IMR-90 (cell line): Measurements from ENCODE around the gene C14orf180. TPM values are rescaled to one million over a fixed set of nuclear protein-coding genes. Genes with fewer than 3 reads are reported as not detected.

Experiments used
- ATAC-seq: fragments of 200-7000 bp; cut with Tn5 transposase; 2 replicates; pipeline ENCODE4 v1.9.1; 2020; ENCODE audit warnings: low read depth, mild to moderate bottlenecking, moderate library complexity
- BruUV-seq: library from RNA; stranded (reverse); fragments of 400-500 nt; replicated peaks from 2 replicates; lab custom pipeline; 2021; lab: Mats Ljungman, UMichigan
- CTCF ChIA-PET: fragments of 300-600 bp; formaldehyde crosslinking; extraction: SDS; loops from one replicate; lab custom pipeline; 2021; ENCODE audit warnings: antibody characterized with exemption; lab: Yijun Ruan, JAX
- POLR2A ChIA-PET: fragments of 300-600 bp; sonication (Branson Sonifier 250); formaldehyde crosslinking; loops from one replicate; lab custom pipeline; 2022; ENCODE audit warnings: antibody characterized with exemption; ENCODE audit not compliant: unreplicated experiment; lab: Charles Lee
- DNase-seq: peaks from one replicate; pipeline ENCODE4 v3.0.0; 2013
- H2AFZ ChIP-seq: replicated peaks from 2 replicates; pipeline ENCODE3; 2013; ENCODE audit warnings: low read length, mild to moderate bottlenecking; ENCODE audit not compliant: poor library complexity
- H2AK5ac ChIP-seq: 2 replicates; pipeline ENCODE4 v1.6.1; 2013; ENCODE audit warnings: low read depth, low read length, inconsistent platforms
- H2AK9ac ChIP-seq: replicated peaks from 2 replicates; pipeline ENCODE3; 2013; ENCODE audit warnings: mild to moderate bottlenecking, low read depth, low read length, moderate library complexity; ENCODE audit not compliant: poor library complexity
- H2BK120ac ChIP-seq: 2 replicates; pipeline ENCODE4 v1.6.1; 2013; ENCODE audit warnings: low read depth, low read length, inconsistent platforms
- H2BK15ac ChIP-seq: 3 replicates; pipeline ENCODE4 v1.6.1; 2013; ENCODE audit warnings: low read depth, low read length, inconsistent platforms
- H2BK20ac ChIP-seq: 2 replicates; pipeline ENCODE4 v1.6.1; 2013; ENCODE audit warnings: low read depth, mild to moderate bottlenecking, inconsistent platforms, low read length, moderate library complexity
- H2BK5ac ChIP-seq: 2 replicates; pipeline ENCODE4 v1.6.1; 2013; ENCODE audit warnings: mild to moderate bottlenecking, low read depth, low read length, inconsistent platforms; ENCODE audit not compliant: poor library complexity, severe bottlenecking
- H3K14ac ChIP-seq: replicated peaks from 2 replicates; pipeline ENCODE4 v1.6.1; 2013; ENCODE audit warnings: low read depth, low read length, inconsistent platforms
- H3K18ac ChIP-seq: 2 replicates; pipeline ENCODE4 v1.6.1; 2013; ENCODE audit warnings: low read depth, low read length, control low read depth
- H3K23ac ChIP-seq: 2 replicates; pipeline ENCODE4 v1.6.1; 2013; ENCODE audit warnings: low read depth, low read length, inconsistent platforms
- H3K27ac ChIP-seq: 2 replicates; pipeline ENCODE4 v1.5.1; 2013; ENCODE audit warnings: mild to moderate bottlenecking, control low read depth, low read length; ENCODE audit not compliant: insufficient read depth
- H3K27me3 ChIP-seq: 2 replicates; pipeline ENCODE4 v1.6.1; 2013; ENCODE audit warnings: low read length; ENCODE audit not compliant: control insufficient read depth, insufficient read depth
- H3K36me3 ChIP-seq: 2 replicates; pipeline ENCODE4 v1.6.1; 2013; ENCODE audit warnings: low read length, mixed read lengths; ENCODE audit not compliant: control insufficient read depth, insufficient read depth
- H3K4ac ChIP-seq: 2 replicates; pipeline ENCODE4 v1.6.1; 2013; ENCODE audit warnings: low read depth, low read length, inconsistent platforms
- H3K4me1 ChIP-seq: 2 replicates; pipeline ENCODE4 v1.6.1; 2013; ENCODE audit warnings: low read length, mixed read lengths; ENCODE audit not compliant: control insufficient read depth, insufficient read depth
- H3K4me2 ChIP-seq: 2 replicates; pipeline ENCODE4 v1.6.1; 2013; ENCODE audit warnings: low read depth, mild to moderate bottlenecking, control low read depth, low read length, moderate library complexity
- H3K4me3 ChIP-seq: 2 replicates; pipeline ENCODE4 v1.5.1; 2013; ENCODE audit warnings: low read depth, mild to moderate bottlenecking, control low read depth, low read length, moderate library complexity; ENCODE audit not compliant: insufficient read depth
- H3K56ac ChIP-seq: 2 replicates; pipeline ENCODE4 v1.6.1; 2013; ENCODE audit warnings: low read length, inconsistent platforms; ENCODE audit not compliant: insufficient read depth; ENCODE audit errors: extremely low read depth
- H3K79me1 ChIP-seq, 2 experiments: 2 replicates each; pipeline ENCODE4 v1.6.1; 2013; ENCODE audit warnings: low read length in 2 of 2, inconsistent platforms in 1 of 2, low read depth in 1 of 2
- H3K9ac ChIP-seq: 2 replicates; pipeline ENCODE4 v1.6.1; 2013; ENCODE audit warnings: low read depth, low read length, control low read depth
- H3K9me1 ChIP-seq: 2 replicates; pipeline ENCODE4 v1.6.1; 2013; ENCODE audit warnings: low read length, inconsistent platforms; ENCODE audit not compliant: insufficient read depth
- H3K9me3 ChIP-seq: 2 replicates; pipeline ENCODE4 v1.6.1; 2013; ENCODE audit warnings: low read length; ENCODE audit not compliant: control insufficient read depth, insufficient read depth
- H4K20me1 ChIP-seq: 2 replicates; pipeline ENCODE4 v1.6.1; 2013; ENCODE audit warnings: low read length, inconsistent platforms; ENCODE audit not compliant: insufficient read depth
- H4K5ac ChIP-seq: 2 replicates; pipeline ENCODE4 v1.6.1; 2013; ENCODE audit warnings: mild to moderate bottlenecking, low read depth, low read length, control low read depth
- H4K8ac ChIP-seq, 2 experiments: 2 replicates each; pipeline ENCODE4 v1.6.1; 2013; ENCODE audit warnings: low read depth in 2 of 2, low read length in 2 of 2, control low read depth in 1 of 2, inconsistent platforms in 1 of 2
- H4K91ac ChIP-seq: 2 replicates; pipeline ENCODE4 v1.6.1; 2013; ENCODE audit warnings: low read depth, low read length, inconsistent platforms; ENCODE audit not compliant: insufficient read depth
- NFE2L2 ChIP-seq: fragments of 150-350 bp; IDR thresholded peaks from 2 replicates; pipeline ENCODE4 v1.6.1; 2016; ENCODE audit warnings: low read depth, mild to moderate bottlenecking, low read length
- RAD21 ChIP-seq: IDR thresholded peaks from 2 replicates; pipeline ENCODE4 v1.6.1; 2012; ENCODE audit warnings: low read length, improper control_type of control experiment
- RCOR1 ChIP-seq: IDR thresholded peaks from 2 replicates; pipeline ENCODE4 v1.6.1; 2012; ENCODE audit warnings: mild to moderate bottlenecking, low read length, improper control_type of control experiment; ENCODE audit not compliant: insufficient replicate concordance
- SMC3 ChIP-seq: fragments of 150-350 bp; IDR thresholded peaks from 2 replicates; pipeline ENCODE4 v1.6.1; 2016; ENCODE audit warnings: low read depth, mild to moderate bottlenecking, antibody characterized with exemption, low read length, moderate library complexity
- WGBS, 2 experiments: methylation state at CpG; one replicate each; pipeline versions ENCODE4 v1.1.5 to v1.1.7; 2013; ENCODE audit warnings: missing lambda C conversion rate in 2 of 2; ENCODE audit not compliant: insufficient read length in 1 of 2; ENCODE audit errors: extremely low coverage in 2 of 2; 5-methylcytosine and 5-hydroxymethylcytosine counted together
- dilution Hi-C: fragments of 300-500 bp; cut with HindIII; formaldehyde crosslinking; loops from one replicate; pipeline ENCODE4 v1.14.3; 2018; ENCODE audit warnings: low sequenced_read_pairs; ENCODE audit not compliant: unreplicated experiment
- in situ Hi-C: fragments of 300-500 bp; cut with MboI; formaldehyde crosslinking; loops from 3 replicates; pipeline ENCODE4 v1.14.3; 2019; ENCODE audit warnings: low sequenced_read_pairs, inconsistent platforms, mixed read lengths
- intact Hi-C: fragments of 100-400 bp; cut with micrococcal nuclease; formaldehyde crosslinking; loops from 2 replicates; pipeline ENCODE4 v1.10.0; 2022
- polyA plus RNA-seq, 3 experiments: library from polyadenylated mRNA; depleted of rRNA; stranded (reverse); fragments of >200 nt; gene quantifications; 2 replicates each; pipeline ENCODE4 v1.2.3, GENCODE V29; 2012; ENCODE audit warnings: low replicate concordance in 1 of 3
- total RNA-seq: library from RNA; depleted of rRNA; stranded (reverse); fragments of >200 nt; gene quantifications from 2 replicates; pipeline ENCODE4 v1.2.3, GENCODE V29; 2012

The C14orf180 gene
- total and polyA plus RNA-seq, 2 of the 4 experiments (the other 2 are of a cell fraction), result not detected

- ChIA-PET POLR2A (no interaction called here), CTCF (no interaction called here)
- no peak overlapping the region for H3K56ac ChIP-seq
- 62% methylated on average over 5 of the region's 11 CpGs; no CpG with 5 or more reads in 1 of the 2 experiments for WGBS, 2 experiments
- H3K9ac ChIP-seq, result no peak overlapping the region
- H2BK15ac ChIP-seq, result no peak overlapping the region
- H4K91ac ChIP-seq, result no peak overlapping the region
- intact Hi-C loops (no loop called here), in situ Hi-C loops (no loop called here), dilution Hi-C loops (no loop called here)
- no peak overlapping the region for H2BK20ac ChIP-seq
- no peak overlapping the region for H3K14ac ChIP-seq
- H3K36me3 ChIP-seq, result no peaks in the 10 kb centered on the region
- no peak overlapping the region for H2AK9ac ChIP-seq
- H3K27me3 ChIP-seq, result peaks cover 4% of the 10 kb centered on the region; the same call in 1 of the 2 replicates
- H3K23ac ChIP-seq, result no peak overlapping the region
- H3K4me1 ChIP-seq, result no peaks in the 10 kb centered on the region
- H2AFZ ChIP-seq, result no peak overlapping the region
- H3K9me3 ChIP-seq, result no peaks in the 10 kb centered on the region
- no peak overlapping the region for H3K4me3 ChIP-seq
- H2AK5ac ChIP-seq, result no peak overlapping the region
- no peak overlapping the region for H4K8ac ChIP-seq
- no peak for ATAC-seq
- no peaks in the 10 kb centered on the region for H4K20me1 ChIP-seq
- H3K4me2 ChIP-seq, result no peak overlapping the region
- H4K5ac ChIP-seq, result no peak overlapping the region
- H3K79me1 ChIP-seq, result no peaks in the 10 kb centered on the region
- no peak overlapping the region for H3K18ac ChIP-seq
- H2BK120ac ChIP-seq, result no peak overlapping the region
- H3K4ac ChIP-seq, result no peak overlapping the region
- no TSS peak for BruUV-seq
- no peak for DNase-seq
- H2BK5ac ChIP-seq, result no peak overlapping the region
- 0 out of 2 replicates have a peak, but pooled peaks cover 4% of the 10 kb centered on the region for H3K9me1 ChIP-seq
- H3K27ac ChIP-seq, result no peak overlapping the region
- no peak for TF ChIP-seq NFE2L2
- TF ChIP-seq SMC3, result no peak
- TF ChIP-seq RCOR1, result no peak
- no peak for TF ChIP-seq RAD21
Measured at GRCh38 chr14:104596451-104596918, 16.9 kb downstream of the C14orf180 start.
